Neural progenitor cell (in vitro differentiated cells): ENCODE measurements around the gene ADGRD2.

Source experiments
- EZH2 ChIP-seq: fragments of 200-600 bp; sonication (generic); IDR thresholded peaks from 2 replicates; pipeline ENCODE4 v1.6.1; 2017; ENCODE audit warnings: antibody characterized with exemption, mild to moderate bottlenecking, moderate library complexity
- TF ChIP-seq, protein P1 (sequence below): fragments of 200-600 bp; sonication (generic); IDR thresholded peaks from 2 replicates; pipeline ENCODE4 v1.5.1; 2017; ENCODE audit warnings: antibody characterized with exemption, mild to moderate bottlenecking

DNA sequence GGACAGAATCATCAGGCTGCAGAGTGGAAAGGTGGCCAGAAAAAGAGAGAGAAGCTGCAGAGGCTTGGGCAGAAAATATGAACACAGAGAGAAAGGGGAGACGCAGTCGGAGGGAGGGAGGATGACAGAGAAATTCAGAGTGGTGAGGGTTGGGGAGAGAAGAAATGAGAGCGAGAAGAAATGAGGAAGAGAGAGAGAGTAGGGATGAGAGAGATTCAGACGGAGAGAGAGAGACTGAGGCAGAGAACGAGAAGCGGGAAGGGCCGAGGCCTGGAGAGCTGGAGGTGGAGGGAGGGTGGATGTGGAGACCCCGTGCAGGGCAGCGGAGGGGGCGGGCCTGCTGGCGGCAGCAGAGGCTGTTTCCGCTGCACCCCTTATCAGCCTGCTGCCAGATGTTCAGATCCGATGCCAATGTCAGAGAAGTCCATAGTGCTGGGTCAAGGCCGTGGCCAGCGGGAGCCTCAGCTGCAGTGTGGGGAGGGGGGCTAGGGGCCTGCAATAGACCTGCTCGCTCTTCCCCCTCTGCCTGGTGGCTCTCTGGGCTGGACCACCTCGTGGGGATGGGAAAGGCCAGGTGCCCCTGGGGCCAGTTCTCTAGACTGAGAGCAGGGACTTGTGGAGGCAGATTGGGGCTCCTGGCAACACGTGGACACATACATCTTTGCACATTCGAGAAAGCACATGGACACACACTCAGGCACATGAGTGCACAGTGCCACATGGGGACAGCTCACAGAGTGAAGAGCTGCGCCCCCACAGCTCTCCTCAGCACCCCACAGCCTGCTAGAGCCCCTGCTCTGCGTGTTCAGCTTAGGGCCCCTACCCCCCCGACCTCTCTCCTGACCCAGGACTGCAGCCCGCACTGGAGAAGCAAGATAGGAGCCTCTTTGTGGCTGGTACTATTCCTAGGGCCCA is 61.9 kb downstream of the ADGRD2 start:
- TF ChIP-seq, protein P1, sequence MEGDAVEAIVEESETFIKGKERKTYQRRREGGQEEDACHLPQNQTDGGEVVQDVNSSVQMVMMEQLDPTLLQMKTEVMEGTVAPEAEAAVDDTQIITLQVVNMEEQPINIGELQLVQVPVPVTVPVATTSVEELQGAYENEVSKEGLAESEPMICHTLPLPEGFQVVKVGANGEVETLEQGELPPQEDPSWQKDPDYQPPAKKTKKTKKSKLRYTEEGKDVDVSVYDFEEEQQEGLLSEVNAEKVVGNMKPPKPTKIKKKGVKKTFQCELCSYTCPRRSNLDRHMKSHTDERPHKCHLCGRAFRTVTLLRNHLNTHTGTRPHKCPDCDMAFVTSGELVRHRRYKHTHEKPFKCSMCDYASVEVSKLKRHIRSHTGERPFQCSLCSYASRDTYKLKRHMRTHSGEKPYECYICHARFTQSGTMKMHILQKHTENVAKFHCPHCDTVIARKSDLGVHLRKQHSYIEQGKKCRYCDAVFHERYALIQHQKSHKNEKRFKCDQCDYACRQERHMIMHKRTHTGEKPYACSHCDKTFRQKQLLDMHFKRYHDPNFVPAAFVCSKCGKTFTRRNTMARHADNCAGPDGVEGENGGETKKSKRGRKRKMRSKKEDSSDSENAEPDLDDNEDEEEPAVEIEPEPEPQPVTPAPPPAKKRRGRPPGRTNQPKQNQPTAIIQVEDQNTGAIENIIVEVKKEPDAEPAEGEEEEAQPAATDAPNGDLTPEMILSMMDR: no peak
- TF ChIP-seq EZH2: no peak
